ENCODE measurements around the gene APBB2.

DNA sequence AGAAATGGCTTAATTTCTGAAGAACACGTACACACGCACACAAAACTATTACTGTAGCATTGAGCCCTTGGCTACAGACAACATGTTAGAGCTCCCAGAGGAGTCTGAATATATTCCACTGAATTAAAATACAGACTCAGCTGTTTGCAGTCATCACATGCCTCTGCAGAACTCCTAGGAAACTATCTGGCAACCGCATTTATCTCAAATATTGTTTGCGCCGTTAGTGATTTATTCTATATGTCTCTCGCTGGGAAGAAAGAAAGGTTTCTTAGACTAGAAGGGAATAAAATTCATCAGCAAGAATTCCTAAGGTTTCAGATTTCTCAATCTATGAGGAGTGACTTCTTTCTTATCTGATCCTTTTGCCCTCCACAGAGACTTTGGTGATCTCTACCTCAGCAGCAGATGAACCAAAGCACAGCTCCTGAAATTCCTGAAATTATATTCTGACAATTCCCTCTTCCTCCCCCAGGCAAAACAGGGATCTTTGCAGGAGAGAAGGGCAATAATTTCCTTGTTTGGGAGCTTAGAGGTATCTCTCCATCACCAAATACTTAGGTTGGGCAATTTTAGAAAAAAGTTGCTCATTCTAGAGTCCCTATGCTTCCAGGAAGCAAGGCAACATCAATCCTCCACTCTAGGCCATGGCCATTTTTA lies 199.2 kb downstream of the APBB2 start:
- TF ChIP-seq, protein P1, sequence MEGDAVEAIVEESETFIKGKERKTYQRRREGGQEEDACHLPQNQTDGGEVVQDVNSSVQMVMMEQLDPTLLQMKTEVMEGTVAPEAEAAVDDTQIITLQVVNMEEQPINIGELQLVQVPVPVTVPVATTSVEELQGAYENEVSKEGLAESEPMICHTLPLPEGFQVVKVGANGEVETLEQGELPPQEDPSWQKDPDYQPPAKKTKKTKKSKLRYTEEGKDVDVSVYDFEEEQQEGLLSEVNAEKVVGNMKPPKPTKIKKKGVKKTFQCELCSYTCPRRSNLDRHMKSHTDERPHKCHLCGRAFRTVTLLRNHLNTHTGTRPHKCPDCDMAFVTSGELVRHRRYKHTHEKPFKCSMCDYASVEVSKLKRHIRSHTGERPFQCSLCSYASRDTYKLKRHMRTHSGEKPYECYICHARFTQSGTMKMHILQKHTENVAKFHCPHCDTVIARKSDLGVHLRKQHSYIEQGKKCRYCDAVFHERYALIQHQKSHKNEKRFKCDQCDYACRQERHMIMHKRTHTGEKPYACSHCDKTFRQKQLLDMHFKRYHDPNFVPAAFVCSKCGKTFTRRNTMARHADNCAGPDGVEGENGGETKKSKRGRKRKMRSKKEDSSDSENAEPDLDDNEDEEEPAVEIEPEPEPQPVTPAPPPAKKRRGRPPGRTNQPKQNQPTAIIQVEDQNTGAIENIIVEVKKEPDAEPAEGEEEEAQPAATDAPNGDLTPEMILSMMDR (IDR thresholded peaks at IDR 0.05): no peak
- no peak for TF ChIP-seq POLR2A (IDR thresholded peaks at IDR 0.05)

Measured in heart left ventricle (tissue), 13 donors.